Prostate gland (tissue), 2 donors: ENCODE data around the gene EBF3. TPM values are rescaled to one million over a fixed set of nuclear protein-coding genes. Genes with fewer than 3 reads are reported as not detected.

ENCODE experiments used
- DNase-seq: peaks from one replicate; pipeline ENCODE4 v3.0.0-alpha.2; 2019; ENCODE audit warnings: low spot score
- H3K27ac ChIP-seq, 2 donors: fragments of 200-600 bp; sonication (generic); 2 replicates each; pipeline ENCODE4 v1.5.1; 2017 to 2019
- H3K27me3 ChIP-seq: fragments of 200-600 bp; sonication (generic); replicated peaks from 2 replicates; pipeline ENCODE4 v1.5.1; 2019; ENCODE audit not compliant: insufficient read depth
- H3K36me3 ChIP-seq, 2 donors: fragments of 200-600 bp; sonication (generic); 1 replicate in 1 of 2; 2 replicates in 1 of 2; pipeline versions ENCODE4 v1.5.1 to v1.8.1; 2017 to 2019
- H3K4me1 ChIP-seq: fragments of 200-600 bp; sonication (generic); replicated peaks from 2 replicates; pipeline ENCODE4 v1.5.1; 2019
- H3K4me3 ChIP-seq, 2 donors: fragments of 200-600 bp; sonication (generic); 2 replicates each; pipeline ENCODE4 v1.5.1; 2017 to 2019
- H3K9me3 ChIP-seq: fragments of 200-600 bp; sonication (generic); 2 replicates; pipeline ENCODE4 v1.5.1; 2017
- CTCF ChIP-seq, 4 experiments: fragments of 200-600 bp in 2 of 4; fragments of 450-650 bp in 2 of 4; sonication (generic) in 2 of 4; IDR thresholded peaks; 1 replicate in 3 of 4; 2 replicates in 1 of 4; pipeline ENCODE4 v1.5.1; 2016 to 2019; ENCODE audit warnings: antibody characterized with exemption in 4 of 4, mild to moderate bottlenecking in 2 of 4, moderate library complexity in 2 of 4
- POLR2A ChIP-seq: fragments of 450-650 bp; IDR thresholded peaks from one replicate; pipeline ENCODE4 v1.6.1; 2016; ENCODE audit warnings: antibody characterized with exemption, mild to moderate bottlenecking
- POLR2AphosphoS5 ChIP-seq: sonication (generic); formaldehyde crosslinking; IDR thresholded peaks from one replicate; pipeline ENCODE4 v1.6.1; 2017; ENCODE audit warnings: antibody characterized with exemption
- WGBS: methylation state at CpG from one replicate; pipeline ENCODE4 v1.1.5; 2018; 5-methylcytosine and 5-hydroxymethylcytosine counted together
- intact Hi-C: fragments of 100-400 bp; cut with DNase I; formaldehyde crosslinking; loops from one replicate; pipeline ENCODE4 v1.14.2; 2022
- total RNA-seq, 2 donors: library from RNA; depleted of rRNA; stranded (reverse); fragments of >200 nt; gene quantifications; one replicate each; pipeline ENCODE4 v1.1.0, GENCODE V29; 2016

Gene EBF3
- total RNA-seq, 2 donors from 2014 or later = 1.5 to 7.8 TPM

- DNase-seq = no peak
- H3K36me3 ChIP-seq = no peaks in the 10 kb centered on the region
- H3K27ac ChIP-seq = no peak overlapping the region
- no peak overlapping the region for H3K4me3 ChIP-seq
- WGBS = 16% methylated on average over 39 of the region's 60 CpGs
- TF ChIP-seq CTCF (IDR thresholded peaks at IDR 0.05) (no peak), POLR2A (no peak), POLR2AphosphoS5 (no peak)
- H3K27me3 ChIP-seq = peaks cover 60% of the 10 kb centered on the region
- intact Hi-C loops = no loop called here
- no peaks in the 10 kb centered on the region for H3K9me3 ChIP-seq
- H3K4me1 ChIP-seq = no peaks in the 10 kb centered on the region
Observed at GRCh38 chr10:129966889-129967578, 3.0 kb upstream of the EBF3 start.

- no peak for DNase-seq
- intact Hi-C loops = no loop called here
- Histone ChIP-seq H3K4me1 (no peaks in the 10 kb centered on the region), H3K27ac (no peak overlapping the region), H3K36me3 (no peaks in the 10 kb centered on the region), H3K27me3 (peaks cover 62% of the 10 kb centered on the region), H3K4me3 (no peak overlapping the region), H3K9me3 (no peaks in the 10 kb centered on the region)
- WGBS = 20% methylated on average over 16 of the region's 16 CpGs
- TF ChIP-seq POLR2AphosphoS5 (no peak), CTCF (IDR thresholded peaks at IDR 0.05) (no peak), POLR2A (no peak)
Observed at GRCh38 chr10:129966370-129966888, 2.4 kb upstream of the EBF3 start.

GRCh38 chr10:129965959-129966358, 1.9 kb upstream of the EBF3 start:
- WGBS = 20% methylated on average over 17 of the region's 17 CpGs
- no peak for DNase-seq
- intact Hi-C loops = no loop called here
- Histone ChIP-seq H3K4me1 (no peaks in the 10 kb centered on the region), H3K27me3 (peaks cover 66% of the 10 kb centered on the region), H3K4me3 (no peak overlapping the region), H3K36me3 (no peaks in the 10 kb centered on the region), H3K9me3 (no peaks in the 10 kb centered on the region), H3K27ac (no peak overlapping the region)
- TF ChIP-seq POLR2AphosphoS5 = no peak
- no peak for TF ChIP-seq POLR2A
- TF ChIP-seq CTCF (IDR thresholded peaks at IDR 0.05) = no peak

GRCh38 chr10:129965425-129965808, 1.3 kb upstream of the EBF3 start:
- WGBS = 16% methylated on average over 15 of the region's 15 CpGs
- no peak overlapping the region for H3K4me3 ChIP-seq
- H3K27ac ChIP-seq = no peak overlapping the region
- intact Hi-C loops = no loop called here
- H3K27me3 ChIP-seq = peaks cover 65% of the 10 kb centered on the region
- H3K4me1 ChIP-seq = no peaks in the 10 kb centered on the region
- no peak for DNase-seq
- H3K9me3 ChIP-seq = no peaks in the 10 kb centered on the region
- no peaks in the 10 kb centered on the region for H3K36me3 ChIP-seq
- TF ChIP-seq POLR2A (no peak), CTCF (IDR thresholded peaks at IDR 0.05) (no peak), POLR2AphosphoS5 (no peak)
